Measurements from ENCODE around the gene PALD1.

Gene PALD1

GRCh38 chr10:70557876-70558275 lies 79.3 kb downstream of the PALD1 start:
- no peak for TF ChIP-seq CTCF (IDR thresholded peaks at IDR 0.05)
- Histone ChIP-seq H3K4me3 (no peak overlapping the region), H3K27ac (no peak overlapping the region)
- DNase-seq (ENCODE audit: low spot score): no peak

- TF ChIP-seq CTCF (IDR thresholded peaks at IDR 0.05): no peak
- H3K4me3 ChIP-seq: no peak overlapping the region
- DNase-seq (ENCODE audit: low spot score): no peak
- H3K27ac ChIP-seq: no peak overlapping the region
These were observed 79.7 kb downstream of the PALD1 start for GRCh38 chr10:70558295-70558694.

- Histone ChIP-seq H3K4me3 (peak overlapping the region; percentile 45), H3K27ac (no peak overlapping the region)
- DNase-seq (ENCODE audit: low spot score): no peak
- TF ChIP-seq CTCF (IDR thresholded peaks at IDR 0.05): peak; percentile 31
These were observed 80.6 kb downstream of the PALD1 start for GRCh38 chr10:70558871-70559810.

- Histone ChIP-seq H3K27ac (no peak overlapping the region), H3K4me3 (no peak overlapping the region)
- DNase-seq (ENCODE audit: low spot score): no peak
- TF ChIP-seq CTCF (IDR thresholded peaks at IDR 0.05): no peak
These were observed 81.3 kb downstream of the PALD1 start for GRCh38 chr10:70559861-70560260.

- no peak for TF ChIP-seq CTCF (IDR thresholded peaks at IDR 0.05)
- Histone ChIP-seq H3K27ac (no peak overlapping the region), H3K4me3 (no peak overlapping the region)
- no peak for DNase-seq (ENCODE audit: low spot score)
These were observed 82.0 kb downstream of the PALD1 start for GRCh38 chr10:70560511-70560941.

- no peak for DNase-seq (ENCODE audit: low spot score)
These were observed 82.5 kb downstream of the PALD1 start for GRCh38 chr10:70561070-70561469.

More at GRCh38 chr10:70561070-70561469, 82.5 kb downstream of the PALD1 start:
- no peak for TF ChIP-seq CTCF (IDR thresholded peaks at IDR 0.05)
- no peak overlapping the region for H3K27ac ChIP-seq
- H3K4me3 ChIP-seq: no peak overlapping the region

Data from coronary artery (tissue), 2 donors.